DND-41 (cell line): ENCODE data around the gene KRT36.

Experiments
- CTCF ChIP-seq: IDR thresholded peaks from 2 replicates; pipeline ENCODE4 v1.5.1; 2012; ENCODE audit warnings: borderline replicate concordance, low read length, moderate library complexity, mild to moderate bottlenecking; ENCODE audit not compliant: poor library complexity, severe bottlenecking; ENCODE audit errors: extremely low read depth
- EZH2 ChIP-seq: IDR thresholded peaks from 3 replicates; pipeline ENCODE4 v1.6.1; 2012; ENCODE audit warnings: borderline replicate concordance, low read depth, mild to moderate bottlenecking, moderate library complexity, low read length, inconsistent platforms; ENCODE audit not compliant: severe bottlenecking

GRCh38 chr17:41513168-41513547 lies 23.4 kb upstream of the KRT36 start:
- TF ChIP-seq CTCF (no peak), EZH2 (no peak)
